ENCODE data around the gene ICAM5.

The ICAM5 gene

DNA sequence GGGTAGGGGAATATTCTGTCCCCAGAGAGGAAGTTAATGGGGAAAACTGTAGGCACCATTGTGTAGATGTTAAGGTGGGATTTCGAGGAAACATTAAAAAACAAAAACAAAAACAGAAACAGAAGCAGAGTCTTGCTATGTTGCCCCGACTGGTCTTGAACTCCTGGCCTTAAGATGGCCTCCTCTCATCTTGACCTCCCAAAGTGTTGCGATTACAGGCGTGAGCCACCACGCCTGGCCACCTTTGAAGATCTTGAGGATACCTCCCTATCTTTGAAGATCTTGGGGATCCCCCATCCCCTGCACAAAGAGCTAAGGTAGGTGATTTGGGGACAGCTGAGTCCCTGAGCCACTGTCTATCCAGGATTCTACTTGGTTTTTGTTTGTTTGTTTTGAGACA is 50.2 kb downstream of the ICAM5 start:
- no peak for DNase-seq (ENCODE audit: low read depth)

DNA sequence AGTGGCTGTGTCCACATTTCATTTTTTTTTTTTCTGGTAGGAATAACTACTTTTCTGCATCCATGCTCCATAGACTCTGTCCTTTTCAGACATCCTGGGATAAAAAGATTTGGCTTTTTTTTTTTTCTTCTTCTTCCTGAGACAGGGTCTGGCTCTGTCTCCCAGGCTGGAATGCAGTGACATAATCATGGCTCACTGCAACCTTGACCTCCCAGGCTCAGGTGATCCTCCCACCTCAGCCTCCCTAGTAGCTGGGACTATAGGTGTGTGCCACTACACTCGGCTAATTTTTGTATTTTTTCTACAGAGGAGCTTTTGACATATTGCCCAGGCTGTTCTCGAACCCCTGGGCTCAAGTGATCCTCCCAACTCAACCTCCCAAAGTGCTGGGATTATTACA is 53.7 kb downstream of the ICAM5 start:
- DNase-seq (ENCODE audit: low read depth): no peak

DNA sequence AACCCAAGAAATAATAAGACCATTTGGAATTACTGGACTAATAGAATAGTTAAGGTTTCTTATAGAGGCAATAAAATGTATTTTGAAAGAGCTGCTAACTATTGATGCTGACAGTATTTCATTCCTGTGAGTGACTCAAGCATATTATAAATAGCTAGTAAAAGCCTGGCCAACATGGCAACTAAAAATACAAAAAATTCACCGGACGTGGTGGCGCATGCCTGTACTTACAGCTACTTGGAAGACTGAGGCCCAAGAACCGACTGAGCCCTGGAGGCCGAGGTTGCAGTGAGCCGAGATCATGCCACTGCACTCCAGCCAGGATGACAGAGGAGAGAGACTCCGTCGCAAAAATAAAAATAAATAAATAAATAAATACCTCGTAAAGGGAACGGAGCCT is 55.0 kb downstream of the ICAM5 start:
- DNase-seq (ENCODE audit: low read depth): no peak

Measured in GM04504 (cell line).